GM21381 (cell line): ENCODE data around the gene TLR8.
"Not testable (repeated sequence)": the region's sequence is repeated elsewhere in the genome, so short reads cannot be mapped to it uniquely, and the experiment has no call there.

Experiments used
- ATAC-seq: cut with Tn5 transposase; IDR thresholded peaks from one replicate; pipeline ENCODE4 v1.9.1; 2021; ENCODE audit warnings: mild to moderate bottlenecking, moderate library complexity; ENCODE audit not compliant: unreplicated experiment

TLR8 gene

GRCh38 chrX:12944452-12944851 lies 38.0 kb downstream of the TLR8 start:
- not testable (repeated sequence) for ATAC-seq

- no peak for ATAC-seq
Measured at GRCh38 chrX:12945494-12945893, 39.1 kb downstream of the TLR8 start.

- ATAC-seq = no peak
Measured at GRCh38 chrX:12946406-12946805, 40.0 kb downstream of the TLR8 start.

- ATAC-seq = no peak
Measured at GRCh38 chrX:12946838-12947544, 40.6 kb downstream of the TLR8 start.

- no peak for ATAC-seq
Measured at GRCh38 chrX:12947545-12948235, 41.3 kb downstream of the TLR8 start.

- no peak for ATAC-seq
Measured at GRCh38 chrX:12948495-12948894, 42.1 kb downstream of the TLR8 start.

GRCh38 chrX:12949205-12949926 lies 42.9 kb downstream of the TLR8 start:
- no peak for ATAC-seq

GRCh38 chrX:12949927-12950656 lies 43.7 kb downstream of the TLR8 start:
- peak; percentile 51 for ATAC-seq

- ATAC-seq = peak; percentile 46
Measured at GRCh38 chrX:12950851-12951594, 44.6 kb downstream of the TLR8 start.

- no peak for ATAC-seq
Measured at GRCh38 chrX:12951595-12951975, 45.2 kb downstream of the TLR8 start.

GRCh38 chrX:12953420-12953819 lies 47.0 kb downstream of the TLR8 start:
- ATAC-seq = no peak

GRCh38 chrX:12954376-12954775 lies 48.0 kb downstream of the TLR8 start:
- no peak for ATAC-seq

- no peak for ATAC-seq
Measured at GRCh38 chrX:12954981-12955380, 48.6 kb downstream of the TLR8 start.

- peak; percentile 34 for ATAC-seq
Measured at GRCh38 chrX:12955882-12956703, 49.7 kb downstream of the TLR8 start.

GRCh38 chrX:12956704-12957534 lies 50.5 kb downstream of the TLR8 start:
- peak; percentile 48 for ATAC-seq

GRCh38 chrX:12958059-12958458 lies 51.6 kb downstream of the TLR8 start:
- no peak for ATAC-seq

- no peak for ATAC-seq
Measured at GRCh38 chrX:12958461-12958860, 52.0 kb downstream of the TLR8 start.

GRCh38 chrX:12961196-12961718 lies 54.8 kb downstream of the TLR8 start:
- no peak for ATAC-seq
